Endometrium (tissue), 2 donors: ENCODE measurements around the gene RRP1B.
"Not testable (repeated sequence)": the region's sequence is repeated elsewhere in the genome, so short reads cannot be mapped to it uniquely, and the experiment has no call there.

ENCODE experiments used
- FAIRE-seq: peaks from 2 replicates; lab custom pipeline; 2012; peaks lifted over from hg19 to GRCh38; lab: Jason Lieb, UNC
- donor health status: control.
- donor health status: control.

RRP1B gene

GRCh38 chr21:43659136-43660000 is at the start of gene RRP1B, which contains the start of gene HSF2BP:
TSS of gene RRP1B (plus strand) at chr21:43659560. CDS start at chr21:43659665, 105 bp downstream.
TSS of gene HSF2BP (minus strand) at chr21:43659488. CDS start at chr21:43658096, 1,392 bp downstream.
- no peak for FAIRE-seq

GRCh38 chr21:43611598-43612369 is 47.6 kb upstream of the RRP1B start:
- FAIRE-seq = no peak

- FAIRE-seq = no peak
Observed at GRCh38 chr21:43613755-43614638, 45.4 kb upstream of the RRP1B start.

GRCh38 chr21:43614839-43615238 is 44.5 kb upstream of the RRP1B start:
- FAIRE-seq = no peak

GRCh38 chr21:43616861-43617260 is 42.5 kb upstream of the RRP1B start:
- FAIRE-seq = not testable (repeated sequence)

- no peak for FAIRE-seq
Observed at GRCh38 chr21:43618940-43619339, 40.4 kb upstream of the RRP1B start.

- no peak for FAIRE-seq
Observed at GRCh38 chr21:43619344-43619743, 40.0 kb upstream of the RRP1B start.

- FAIRE-seq = no peak
Observed at GRCh38 chr21:43619856-43620255, 39.5 kb upstream of the RRP1B start.

GRCh38 chr21:43622796-43623195 is 36.6 kb upstream of the RRP1B start:
- FAIRE-seq = no peak

GRCh38 chr21:43623588-43623987 is 35.8 kb upstream of the RRP1B start:
- FAIRE-seq = no peak

- FAIRE-seq = no peak
Observed at GRCh38 chr21:43624339-43624738, 35.0 kb upstream of the RRP1B start.

- no peak for FAIRE-seq
Observed at GRCh38 chr21:43626390-43626789, 33.0 kb upstream of the RRP1B start.

GRCh38 chr21:43627527-43627926 is 31.8 kb upstream of the RRP1B start:
- no peak for FAIRE-seq

- no peak for FAIRE-seq
Observed at GRCh38 chr21:43631411-43632107, 27.8 kb upstream of the RRP1B start.

- FAIRE-seq = no peak
Observed at GRCh38 chr21:43632373-43632905, 26.9 kb upstream of the RRP1B start.

- FAIRE-seq = no peak
Observed at GRCh38 chr21:43634618-43635017, 24.7 kb upstream of the RRP1B start.

GRCh38 chr21:43635436-43635835 is 23.9 kb upstream of the RRP1B start:
- FAIRE-seq = no peak

GRCh38 chr21:43637530-43638158 is 21.7 kb upstream of the RRP1B start:
- FAIRE-seq = no peak

- FAIRE-seq = no peak
Observed at GRCh38 chr21:43639470-43640353, 19.6 kb upstream of the RRP1B start.

- no peak for FAIRE-seq
Observed at GRCh38 chr21:43640400-43640799, 19.0 kb upstream of the RRP1B start.
